ENCODE results near the gene LRRC37A3.
"Not testable (repeated sequence)": the region's sequence is repeated elsewhere in the genome, so short reads cannot be mapped to it uniquely, and the experiment has no call there.

LRRC37A3 gene

DNA sequence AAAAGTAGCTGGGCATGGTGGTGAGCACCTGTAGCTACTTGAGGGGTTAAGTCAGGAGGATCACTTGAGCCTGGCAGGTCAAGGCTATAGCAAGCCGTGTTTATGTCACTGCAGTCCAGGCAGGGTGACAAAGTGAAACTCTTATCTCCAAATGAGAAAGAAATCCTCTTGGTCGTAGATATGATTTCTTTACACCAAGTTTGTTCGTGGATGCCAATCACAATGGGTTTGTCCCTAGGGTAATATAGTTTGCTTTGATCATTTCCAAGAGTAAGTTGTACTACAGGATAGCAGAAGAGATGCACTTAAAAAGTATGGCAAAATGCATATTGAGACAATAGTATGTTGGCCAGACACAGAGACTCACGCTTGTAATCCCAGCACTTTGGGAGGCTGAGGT, 6.0 kb upstream of the LRRC37A3 start:
- DNase-seq = not testable (repeated sequence)

DNA sequence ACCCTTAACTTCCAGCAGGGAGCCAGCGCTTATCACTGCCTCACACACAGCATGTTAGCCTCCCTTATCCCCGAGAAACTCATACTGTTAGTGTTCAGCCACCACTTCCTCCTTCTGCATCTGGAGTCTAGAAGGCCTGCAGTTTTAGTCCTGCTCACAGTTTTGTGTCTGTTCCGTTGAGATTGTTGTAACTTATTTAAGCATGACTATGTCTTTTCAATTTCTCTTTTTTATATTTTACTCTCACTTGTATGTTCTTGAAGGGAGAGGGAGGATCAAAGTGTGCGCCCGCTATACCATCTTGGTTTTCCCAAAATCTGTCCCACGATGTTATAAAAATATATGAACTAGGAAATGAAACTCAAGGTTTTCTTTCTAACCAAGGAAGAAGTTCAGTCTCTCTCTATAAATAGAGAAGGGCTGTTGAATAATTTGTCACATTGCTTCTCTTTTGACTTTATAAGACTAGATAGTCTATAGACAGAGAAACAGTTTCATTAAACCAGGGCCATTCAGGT, 3.8 kb upstream of the LRRC37A3 start:
- not testable (repeated sequence) for DNase-seq

DNA sequence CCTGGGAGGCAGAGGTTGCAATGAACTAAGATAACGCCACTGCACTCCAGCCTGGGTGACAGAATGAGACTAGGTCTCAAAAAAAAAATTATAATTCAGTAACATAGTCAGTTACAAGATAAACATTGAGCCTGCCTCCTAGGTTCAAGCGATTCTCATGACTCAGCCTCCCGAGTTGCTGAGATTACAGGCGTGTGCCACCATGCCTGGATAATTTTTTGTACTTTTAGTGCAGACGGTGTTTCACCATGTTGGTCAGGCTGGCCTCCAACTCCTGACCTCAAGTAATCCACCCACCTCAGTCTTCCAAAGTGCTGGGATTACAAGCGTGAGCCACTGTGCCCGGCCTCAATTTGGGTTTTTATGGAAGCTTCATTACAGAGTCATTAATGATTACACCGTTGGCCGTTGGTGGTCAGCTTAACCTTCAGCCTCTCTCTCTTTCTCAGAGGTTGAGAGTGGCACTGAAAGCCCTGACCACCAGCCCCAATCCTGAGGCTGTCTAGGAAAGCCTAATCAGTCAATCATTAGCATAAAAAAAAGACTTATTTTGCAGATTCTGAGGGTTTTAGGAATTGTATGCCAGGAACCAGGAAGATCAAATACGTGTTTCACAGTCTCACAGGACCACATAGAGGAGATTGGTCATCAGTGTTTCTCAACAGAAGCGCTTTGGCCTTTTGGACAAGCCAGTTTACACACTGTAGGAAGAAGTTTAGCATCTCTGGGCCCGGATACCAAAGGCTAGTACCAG, 1.3 kb upstream of the LRRC37A3 start:
- no peak for DNase-seq

DNA sequence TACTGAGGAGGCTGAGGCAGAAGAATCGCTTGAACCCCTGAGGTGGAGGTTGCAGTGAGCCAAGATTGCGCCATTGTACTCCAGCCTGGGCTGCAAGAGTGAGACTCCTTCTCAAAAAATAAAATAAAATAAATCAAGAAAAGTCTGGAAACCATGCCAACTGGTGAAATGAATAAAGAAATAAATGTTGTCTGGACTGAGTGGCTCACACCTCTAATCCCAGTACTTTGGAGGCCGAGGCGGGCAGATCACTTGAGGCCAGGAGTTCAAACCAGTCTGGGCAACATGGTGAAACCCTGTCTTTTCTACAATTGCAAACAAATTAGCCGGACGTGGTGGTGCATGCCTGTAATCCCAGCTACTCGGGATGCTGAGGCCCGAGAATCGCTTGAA, 744 bp upstream of the LRRC37A3 start:
- DNase-seq = no peak

DNA sequence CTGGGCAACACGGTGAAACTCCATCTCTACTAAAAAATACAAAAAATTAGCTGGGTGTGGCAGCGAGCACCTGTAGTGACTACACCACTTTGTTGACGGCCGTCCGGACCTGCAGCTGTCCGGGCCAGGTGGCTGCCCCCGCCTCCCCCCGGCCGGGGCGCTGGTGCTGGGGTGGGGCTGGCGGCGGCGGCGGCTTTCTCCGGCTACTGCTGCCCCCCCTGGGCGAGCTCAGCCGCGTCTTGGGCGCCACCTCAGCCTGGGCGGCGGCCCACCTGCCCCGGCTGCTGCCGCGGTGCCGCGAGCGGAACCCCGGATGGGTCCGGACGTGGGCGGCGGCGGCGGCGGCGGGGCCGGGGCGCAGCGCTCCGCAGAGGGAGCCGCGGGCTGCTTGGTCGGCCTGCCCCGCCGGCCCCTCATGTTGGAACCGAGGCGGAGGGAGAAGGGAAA, 413 bp downstream of the LRRC37A3 start:
- not testable (repeated sequence) for DNase-seq

DNA sequence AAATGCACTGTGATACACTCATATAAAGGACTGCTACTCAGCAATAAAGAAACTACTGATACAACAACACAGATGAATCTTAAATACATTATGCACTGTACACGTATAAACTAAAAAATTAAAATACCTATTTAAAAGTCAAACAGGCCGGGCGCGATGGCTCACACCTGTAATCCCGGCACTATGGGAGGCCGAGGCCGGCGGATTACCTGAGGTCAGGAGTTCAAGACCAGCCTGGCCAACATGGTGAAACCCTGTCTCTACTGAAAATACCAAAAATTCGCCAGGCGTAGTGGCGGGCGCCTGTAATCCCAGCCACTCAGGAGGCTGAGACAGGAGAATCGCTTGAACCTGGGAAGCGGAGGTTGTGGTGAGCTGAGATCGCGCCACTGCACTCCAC, 1.7 kb downstream of the LRRC37A3 start:
- DNase-seq = not testable (repeated sequence)

DNA sequence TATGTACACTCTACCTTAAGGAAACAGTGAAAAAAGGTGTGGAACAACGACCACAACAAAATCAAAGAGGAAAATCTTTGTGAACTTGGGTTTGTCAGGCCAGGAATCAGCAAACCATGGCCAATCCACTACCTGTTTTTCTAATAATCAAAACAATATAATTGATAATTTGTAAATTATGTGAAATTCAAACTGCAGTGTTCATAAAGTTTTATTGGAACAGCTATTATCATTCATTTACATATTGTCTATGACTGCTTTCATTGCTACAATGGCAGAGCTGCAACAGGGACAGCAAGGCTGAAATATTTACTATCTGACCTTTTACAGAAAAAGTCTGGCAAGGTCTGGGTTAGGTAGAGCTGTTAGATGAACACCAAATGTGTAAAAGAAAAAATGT, 4.0 kb downstream of the LRRC37A3 start:
- DNase-seq = not testable (repeated sequence)

DNA sequence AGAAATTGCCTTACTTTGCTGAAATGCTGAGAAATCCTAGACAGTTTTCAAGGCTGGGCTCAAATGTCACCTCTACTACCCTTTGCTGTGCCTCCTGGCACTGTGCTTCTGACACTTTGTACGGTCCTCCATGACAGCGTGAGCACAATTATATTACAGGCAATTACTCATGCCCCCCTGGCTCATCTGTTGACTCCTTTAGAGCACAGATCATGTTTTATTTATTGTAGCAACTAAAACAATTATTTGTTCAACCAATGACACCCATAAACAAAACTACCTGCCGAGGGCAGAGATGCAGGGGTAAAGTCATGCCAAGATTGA, 9.1 kb downstream of the LRRC37A3 start:
- not testable (repeated sequence) for DNase-seq

DNA sequence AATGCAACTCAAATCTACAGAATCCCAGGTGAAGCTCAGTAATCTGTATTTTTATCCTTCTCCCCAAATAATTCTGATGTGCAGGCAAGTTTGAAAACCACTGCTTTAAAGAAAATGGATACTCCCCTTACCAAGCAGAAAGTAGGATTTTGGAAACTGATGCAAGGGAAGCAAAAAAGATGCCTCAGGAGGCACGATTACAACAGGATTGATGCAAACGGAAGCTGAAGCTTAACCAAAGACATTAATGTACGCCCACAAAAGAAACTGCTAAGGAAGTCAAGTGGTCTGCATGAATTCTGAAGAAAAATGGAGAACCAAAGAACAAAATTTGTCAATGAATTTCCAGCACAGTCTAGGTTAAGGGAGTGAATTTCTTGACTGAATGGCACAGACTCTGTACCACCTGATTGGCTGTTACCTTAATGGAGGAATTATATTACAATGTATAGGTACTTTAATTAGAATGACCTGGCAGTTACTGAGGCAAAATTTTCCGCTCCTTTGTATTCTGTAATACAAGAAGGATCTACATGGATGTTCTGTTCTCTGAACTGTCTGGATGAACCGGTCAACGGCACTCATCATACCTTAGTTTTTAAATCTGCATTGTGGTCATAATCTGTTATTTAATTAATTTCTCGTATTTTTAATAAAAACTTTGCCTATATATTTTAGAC, 9.6 kb downstream of the LRRC37A3 start:
- not testable (repeated sequence) for DNase-seq

DNA sequence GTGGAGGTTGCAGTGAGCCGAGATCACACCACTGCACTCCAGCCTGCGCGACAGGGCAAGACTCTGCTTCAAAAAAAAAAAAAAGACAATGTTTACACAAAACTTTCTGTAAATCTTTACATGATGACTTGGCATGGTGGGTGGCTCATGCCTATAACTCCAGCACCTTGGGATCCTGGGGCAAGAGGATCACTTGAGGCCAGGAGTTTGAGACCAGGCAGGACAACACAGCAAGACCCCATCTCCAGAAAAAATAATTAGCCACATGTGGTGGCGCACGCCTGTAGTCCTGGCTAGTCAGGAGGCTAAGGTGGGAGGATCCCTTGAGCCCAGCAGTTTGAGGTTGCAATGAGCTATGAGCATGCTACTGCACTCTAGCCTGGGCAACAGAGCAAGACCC, 15.2 kb downstream of the LRRC37A3 start:
- not testable (repeated sequence) for DNase-seq

DNA sequence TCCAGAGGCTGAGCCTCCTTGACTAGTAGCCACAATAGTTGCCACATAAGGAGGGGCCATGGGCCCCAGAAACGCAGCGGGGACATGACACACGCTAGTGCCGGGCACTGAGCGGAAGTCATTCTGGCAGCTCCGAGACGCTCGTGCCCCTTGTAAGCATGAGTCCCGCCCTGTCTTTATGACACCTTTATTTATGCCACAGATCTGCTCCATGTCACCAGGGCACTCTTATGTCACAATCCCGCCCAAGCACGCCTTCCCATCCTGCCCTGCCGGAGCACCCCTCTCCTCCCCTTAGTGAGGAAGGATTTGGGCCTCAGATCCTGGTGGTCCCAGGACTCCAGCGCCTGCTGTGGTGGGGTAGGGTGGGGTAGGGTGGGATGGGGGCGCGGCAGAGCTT, 22.1 kb downstream of the LRRC37A3 start:
- DNase-seq = not testable (repeated sequence)

DNA sequence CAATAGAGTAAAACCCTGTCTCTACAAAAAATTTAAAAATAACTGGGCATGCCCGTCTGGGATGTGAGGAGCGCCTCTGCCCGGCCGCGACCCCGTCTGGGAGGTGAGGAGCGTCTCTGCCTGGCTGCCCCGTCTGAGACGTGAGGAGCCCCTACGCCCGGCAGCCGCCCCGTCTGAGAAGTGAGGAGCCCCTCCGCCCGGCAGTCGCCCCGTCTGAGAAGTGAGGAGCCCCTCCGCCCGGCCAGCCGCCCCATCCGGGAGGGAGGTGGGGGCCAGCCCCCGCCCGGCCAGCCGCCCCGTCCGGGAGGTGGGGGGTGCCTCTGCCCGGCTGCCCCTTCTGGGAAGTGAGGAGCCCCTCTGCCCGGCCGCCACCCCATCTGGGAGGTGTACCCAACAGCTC, 45.1 kb downstream of the LRRC37A3 start:
- DNase-seq = not testable (repeated sequence)

DNA sequence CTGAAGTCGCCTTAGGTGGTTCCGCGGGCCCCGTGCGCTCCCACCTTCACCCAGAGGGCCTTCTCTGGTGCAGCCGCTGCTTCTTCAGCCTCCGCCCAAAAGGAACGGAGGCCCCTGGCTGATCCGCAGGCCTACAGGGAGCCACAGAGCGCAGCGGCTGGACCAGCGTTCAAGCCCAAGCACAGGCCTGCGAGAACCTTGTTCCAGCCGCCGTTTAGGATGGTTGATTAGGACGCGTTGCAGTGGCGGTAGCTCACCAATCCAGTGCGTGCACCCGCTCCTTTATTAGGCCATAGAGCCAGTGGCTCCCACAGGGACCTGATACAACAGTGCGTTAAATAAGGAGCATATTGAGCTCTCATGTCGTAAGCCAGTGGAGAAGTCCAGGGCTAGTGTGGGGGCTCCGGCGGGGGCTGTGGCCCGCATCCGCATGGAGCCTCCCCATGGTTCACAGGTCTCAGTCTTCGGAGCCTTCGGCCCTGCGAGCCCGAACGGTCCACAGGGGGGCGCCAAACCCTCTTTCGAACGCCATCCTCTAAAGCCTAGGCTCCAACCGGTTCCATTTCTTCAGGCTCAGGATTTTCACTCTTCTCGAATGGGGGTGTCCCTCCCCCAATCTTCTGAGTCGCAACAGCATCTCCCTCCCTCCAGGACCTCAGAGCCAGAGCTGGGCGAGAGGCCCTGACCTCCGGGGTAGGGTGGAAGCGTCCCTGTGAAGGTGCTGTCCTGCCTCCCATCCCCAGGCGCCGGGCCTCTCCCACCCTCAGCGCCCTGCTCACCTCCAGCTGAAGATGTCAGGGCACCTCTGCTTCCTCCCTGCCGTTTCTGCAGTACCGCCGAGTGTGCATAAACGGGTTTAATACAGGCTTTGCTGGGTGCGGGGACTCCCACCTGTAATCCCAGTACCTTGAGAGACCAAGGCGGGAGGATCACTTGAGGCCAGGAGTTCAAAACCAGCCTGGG, 71.5 kb downstream of the LRRC37A3 start:
- peak; percentile 73 for DNase-seq

DNA sequence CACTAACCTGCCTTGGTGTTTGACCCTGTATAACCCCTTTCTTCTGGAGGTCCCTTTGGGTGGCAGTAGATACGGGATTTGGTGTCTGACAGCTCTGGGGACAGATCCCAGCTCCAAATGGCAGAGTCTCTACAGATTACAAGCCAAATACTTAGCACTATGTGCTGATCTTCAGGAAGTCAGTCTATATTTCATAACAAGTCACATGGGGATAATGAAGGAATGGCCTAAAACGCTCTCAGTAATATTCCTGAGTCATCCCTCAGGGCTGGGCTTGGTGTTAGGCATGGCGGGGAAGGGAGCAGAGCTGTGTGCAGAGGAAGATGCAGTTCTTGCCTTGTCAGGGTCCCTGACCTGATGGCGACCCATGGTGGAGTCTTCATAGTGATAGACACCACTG, 72.4 kb downstream of the LRRC37A3 start:
- not testable (repeated sequence) for DNase-seq

DNA sequence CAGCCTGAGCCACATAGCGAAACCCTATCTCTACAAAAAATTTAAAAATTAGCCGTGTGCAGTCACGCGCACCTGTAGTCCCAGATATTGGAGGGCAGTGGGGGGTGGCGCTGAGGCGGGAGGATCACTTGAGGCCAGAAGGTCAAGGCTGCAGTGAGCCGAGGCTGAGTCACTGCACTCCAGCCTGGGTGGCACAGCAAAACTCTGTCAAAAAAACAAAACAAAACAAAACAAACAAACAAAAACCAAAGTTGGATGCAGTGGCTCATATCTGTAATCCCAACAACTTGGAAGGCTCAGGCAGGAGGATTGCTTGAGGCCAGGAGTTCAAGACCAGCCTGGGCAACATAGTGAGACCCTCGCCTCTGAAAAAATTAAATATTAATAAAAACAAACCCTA, 75.4 kb downstream of the LRRC37A3 start:
- not testable (repeated sequence) for DNase-seq

DNA sequence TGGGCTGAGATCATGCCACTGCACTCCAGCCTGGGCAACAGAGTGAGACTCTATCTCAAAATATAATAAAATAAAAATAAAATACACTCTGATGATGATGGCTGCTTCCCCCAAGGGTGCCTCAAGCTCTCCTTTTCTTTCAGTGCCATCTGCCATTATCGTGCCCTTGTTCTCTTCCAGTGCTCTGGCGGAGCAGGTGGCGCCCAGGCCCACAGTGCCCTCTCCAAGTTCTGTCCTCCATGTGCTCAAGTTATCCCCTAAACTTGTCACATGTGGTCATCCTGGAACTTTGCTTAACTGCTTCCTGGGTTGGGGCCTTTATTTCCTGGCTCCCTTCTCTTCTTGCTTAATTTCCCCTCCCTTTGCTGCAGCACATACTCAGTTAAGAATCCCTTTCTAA, 76.4 kb downstream of the LRRC37A3 start:
- DNase-seq = not testable (repeated sequence)

DNA sequence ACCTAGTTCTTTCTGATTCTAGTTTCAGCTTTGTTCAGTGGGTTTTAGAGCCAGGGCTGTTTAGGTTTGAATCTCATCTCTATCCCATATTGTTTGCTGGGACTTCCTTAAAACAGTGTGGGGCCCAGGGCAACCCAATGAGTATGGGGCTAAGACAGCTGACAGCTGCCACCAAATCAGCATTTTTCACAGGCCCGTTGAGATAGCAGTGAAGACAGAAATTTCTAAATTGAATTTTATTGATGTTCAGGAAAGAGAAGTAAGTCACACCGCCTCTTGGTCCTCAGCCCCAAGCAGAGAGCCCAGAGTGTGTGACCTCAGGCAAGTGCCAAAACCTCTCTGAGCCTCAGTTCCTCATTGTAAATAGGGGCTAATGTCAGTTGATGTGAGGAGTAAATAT, 78.3 kb downstream of the LRRC37A3 start:
- not testable (repeated sequence) for DNase-seq

DNA sequence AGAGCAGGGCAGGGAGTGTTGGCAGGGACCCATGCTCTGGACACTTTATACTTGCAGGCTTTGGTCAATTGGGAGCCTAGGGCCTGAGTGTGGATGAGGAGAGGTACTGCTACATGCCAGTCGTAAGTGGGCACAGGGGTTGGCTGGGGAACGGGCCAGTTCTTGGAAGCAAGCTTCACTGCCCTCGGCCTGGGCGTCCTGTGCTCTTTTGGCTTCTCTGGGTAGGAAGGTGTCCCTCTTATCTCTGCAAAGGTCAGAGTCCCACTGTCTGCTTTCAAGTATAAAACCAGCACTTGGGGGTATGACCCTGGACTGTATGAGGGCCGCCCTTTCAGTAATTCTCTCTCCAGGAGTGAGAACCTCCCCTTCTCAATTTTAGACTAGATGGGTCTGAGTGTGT, 80.8 kb downstream of the LRRC37A3 start:
- not testable (repeated sequence) for DNase-seq

DNA sequence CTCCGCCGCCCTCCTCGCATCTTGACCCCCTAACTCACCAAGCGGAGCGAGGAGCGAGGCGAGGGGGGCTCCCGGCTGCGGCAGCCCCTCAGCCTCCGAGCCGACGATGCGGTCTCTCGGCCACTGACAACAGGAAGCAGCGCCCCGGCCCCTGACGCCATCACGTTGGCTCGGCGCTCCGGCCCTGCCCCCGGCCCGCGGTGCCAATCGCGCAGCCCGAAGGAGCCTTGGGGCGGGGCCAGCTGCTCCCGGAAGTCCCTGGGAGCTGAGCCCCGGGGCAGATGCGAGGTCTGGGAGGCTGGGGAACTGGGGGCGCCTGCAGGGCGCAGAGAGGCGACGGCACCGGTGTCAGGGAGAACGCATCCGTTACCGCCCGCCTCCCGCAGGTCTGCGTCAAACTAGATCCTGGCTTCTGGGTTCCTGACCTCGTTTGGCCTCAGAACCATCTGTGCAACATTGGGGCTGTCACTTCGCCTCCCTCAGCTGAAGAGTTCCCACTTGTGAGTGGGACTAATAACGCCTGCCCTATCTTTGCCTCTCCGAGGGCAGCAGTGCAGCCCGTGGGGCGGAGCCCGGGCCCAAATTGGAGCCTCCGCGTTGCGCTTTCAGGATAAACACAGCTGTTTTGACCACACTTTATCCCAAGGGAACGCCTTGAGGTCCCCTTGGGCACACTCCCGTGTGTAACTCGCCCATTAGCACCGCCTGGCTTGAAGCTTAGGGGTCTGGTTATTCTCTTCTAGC, 82.1 kb downstream of the LRRC37A3 start:
- peak; percentile 32 for DNase-seq

DNA sequence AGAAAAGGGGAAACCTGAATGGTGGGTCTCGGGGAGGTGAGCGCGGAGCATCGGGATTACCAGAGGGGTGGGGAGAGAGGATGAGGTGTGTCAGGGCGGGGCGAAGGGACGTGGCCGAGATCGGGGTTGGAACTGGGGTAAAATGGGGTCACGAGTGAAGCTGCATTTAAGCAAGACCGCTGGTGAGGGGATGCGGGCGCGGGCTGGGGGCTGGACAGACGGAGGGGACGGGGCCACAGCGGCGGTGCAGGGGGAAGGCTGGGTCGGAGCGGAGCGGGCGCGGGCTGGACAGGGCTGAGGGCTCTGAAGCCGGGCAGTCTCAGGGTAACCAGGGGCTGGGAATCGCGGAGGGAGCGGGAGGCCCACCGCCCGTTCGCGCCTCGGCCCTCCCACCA, 82.7 kb downstream of the LRRC37A3 start:
- not testable (repeated sequence) for DNase-seq

DNA sequence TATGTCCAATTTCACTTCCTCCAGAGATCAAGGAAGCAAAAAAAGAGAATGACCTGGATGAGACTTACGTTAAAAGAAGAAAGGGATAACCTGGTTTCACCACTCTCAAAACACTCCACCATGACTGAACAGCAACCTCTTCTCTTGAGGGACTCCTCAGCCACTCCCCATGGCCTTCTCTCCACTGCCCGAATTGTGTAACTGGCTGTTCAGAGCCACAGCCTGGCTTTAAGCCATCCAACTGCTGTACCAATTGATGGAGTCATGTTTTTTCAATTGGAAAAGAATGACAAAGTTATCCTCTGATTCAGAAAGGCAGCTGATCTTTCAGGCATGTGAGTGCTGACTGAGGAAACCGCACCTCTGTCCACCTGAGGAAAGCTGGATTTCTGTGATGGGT, 85.2 kb downstream of the LRRC37A3 start:
- DNase-seq = not testable (repeated sequence)

DNA sequence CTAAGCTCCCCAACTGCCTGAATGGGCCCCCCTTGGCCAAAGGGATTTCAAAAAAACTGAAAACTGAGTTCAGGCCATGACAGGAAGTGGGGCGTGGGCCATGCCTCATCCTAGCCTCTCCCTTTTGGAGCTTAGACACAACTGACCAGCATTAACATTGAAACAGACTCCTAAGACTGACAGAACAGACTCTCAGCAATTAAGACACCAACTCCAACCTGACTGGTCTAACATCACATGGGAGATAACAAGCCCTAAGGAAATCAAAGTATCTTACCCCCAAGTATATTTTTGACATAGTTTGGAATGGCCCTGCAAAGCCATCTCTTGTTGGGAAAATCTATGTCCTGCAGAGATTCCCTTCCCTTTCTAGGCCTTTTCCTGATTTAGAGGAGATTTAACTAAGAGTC, 88.6 kb downstream of the LRRC37A3 start:
- DNase-seq = not testable (repeated sequence)

Data from NCI-H1694 (cell line).